Erythroblast (primary cell): ENCODE results near the gene SACM1L.

Experiments used
- GATA1 ChIP-seq: IDR thresholded peaks from 2 replicates; pipeline ENCODE4 v1.6.1; 2011; ENCODE audit warnings: low read depth, mild to moderate bottlenecking, control low read depth, low read length, moderate library complexity
- POLR2A ChIP-seq: IDR thresholded peaks from 2 replicates; pipeline ENCODE4 v1.6.1; 2011; ENCODE audit warnings: mild to moderate bottlenecking, low read length

- no peak for TF ChIP-seq GATA1
- no peak for TF ChIP-seq POLR2A
Observed at GRCh38 chr3:45737234-45737633, 48.0 kb downstream of the SACM1L start.
